Raji (cell line): ENCODE results near the gene NLGN1.

Experiments
- POLR2A ChIP-seq: IDR thresholded peaks from 2 replicates; pipeline ENCODE4 v1.6.1; 2011; ENCODE audit warnings: low read depth, low read length, control low read depth; ENCODE audit not compliant: insufficient read depth

Gene NLGN1

DNA sequence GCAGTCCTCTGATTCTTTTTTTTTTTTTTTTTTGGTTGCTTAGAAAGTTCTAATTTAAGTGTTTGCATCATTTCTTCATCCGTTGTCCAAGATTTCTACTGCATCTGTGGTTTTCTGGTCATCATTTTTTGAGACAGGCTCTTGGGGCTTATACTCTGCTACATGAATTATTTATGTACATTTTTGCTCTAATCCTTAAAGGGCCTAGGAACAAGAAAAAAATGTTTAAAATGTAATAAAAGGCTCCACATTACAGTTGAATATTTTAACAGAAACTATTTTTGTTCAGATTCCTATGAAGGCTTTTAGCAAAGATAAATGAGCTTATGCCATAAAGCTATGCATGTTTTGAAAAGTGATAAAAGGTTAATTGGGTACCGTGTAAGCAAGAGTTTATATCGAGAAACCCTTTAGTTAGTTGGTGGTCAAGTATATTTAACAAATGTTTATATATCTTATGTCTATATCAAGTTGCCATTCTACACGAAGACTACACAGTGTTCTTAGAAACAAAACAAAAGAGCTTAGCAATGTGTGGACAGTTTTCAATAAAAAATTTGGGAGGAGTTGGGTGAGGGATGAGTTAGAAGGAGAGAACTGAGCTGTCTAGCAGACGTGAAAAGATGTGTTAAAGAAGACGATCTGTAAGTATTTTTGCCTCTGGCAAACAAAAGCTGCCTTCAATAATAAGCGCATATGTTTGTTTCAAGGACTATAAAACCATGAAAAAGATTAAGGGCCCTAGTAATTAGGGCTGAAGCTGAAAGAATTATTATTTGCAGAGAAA, 898.0 kb downstream of the NLGN1 start:
- no peak for TF ChIP-seq POLR2A

DNA sequence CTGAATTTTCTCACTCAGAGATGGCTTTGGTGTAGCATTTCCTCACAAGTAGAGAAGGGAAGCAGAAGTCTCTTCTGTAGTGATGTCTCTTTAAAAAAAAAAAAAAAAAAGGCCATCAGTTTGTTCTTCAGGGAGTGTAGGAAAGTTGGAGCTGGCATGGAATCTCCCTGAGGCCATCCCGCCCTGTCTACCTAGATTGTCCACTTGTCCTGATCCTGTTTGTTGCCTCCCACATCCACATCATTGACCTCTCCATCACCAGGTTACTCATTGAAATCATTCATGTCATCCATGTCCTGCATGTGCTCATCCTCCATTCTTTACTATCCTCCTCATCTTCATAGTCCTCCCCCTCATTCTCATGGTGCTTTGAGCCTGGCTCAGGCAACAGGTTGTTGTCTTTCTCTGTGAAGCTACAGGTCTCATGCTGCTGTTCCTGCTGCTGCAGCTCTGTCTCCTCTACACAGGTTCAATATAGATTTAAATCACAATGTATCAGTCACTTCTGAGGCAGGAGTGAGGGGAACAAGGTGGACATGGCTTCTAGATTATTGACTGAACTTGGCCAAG, 905.3 kb downstream of the NLGN1 start:
- TF ChIP-seq POLR2A = no peak

DNA sequence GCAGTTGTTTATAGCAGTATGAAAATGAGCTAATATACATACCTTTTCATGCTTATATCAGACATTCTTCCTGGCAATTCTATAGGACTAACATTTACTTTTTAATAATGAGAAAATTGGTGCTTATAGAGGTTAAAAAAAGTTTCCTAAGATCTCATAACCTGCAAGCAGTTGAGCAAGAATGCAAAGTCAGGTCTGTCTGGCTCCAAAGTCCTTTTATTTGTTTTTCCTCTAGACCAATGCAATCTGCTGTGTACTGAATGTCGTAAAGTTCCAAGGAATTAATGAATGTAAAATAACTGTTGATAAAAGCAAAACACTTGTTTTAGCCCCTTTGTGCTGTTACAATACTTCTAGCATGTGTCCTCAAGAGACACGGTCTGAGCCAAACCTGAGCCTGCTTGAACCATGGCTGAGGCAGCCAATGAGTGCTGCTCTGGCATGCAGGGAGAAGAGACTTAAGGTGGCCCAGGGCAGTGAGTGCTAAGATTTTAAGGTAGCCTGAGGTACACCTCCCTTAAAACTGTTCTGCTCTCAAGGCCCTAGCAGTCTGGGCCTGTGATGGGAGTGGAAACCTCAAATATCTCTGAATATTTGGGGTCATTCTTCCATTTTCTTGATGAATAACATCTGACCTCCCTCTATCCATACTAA, 906.5 kb downstream of the NLGN1 start:
- no peak for TF ChIP-seq POLR2A

DNA sequence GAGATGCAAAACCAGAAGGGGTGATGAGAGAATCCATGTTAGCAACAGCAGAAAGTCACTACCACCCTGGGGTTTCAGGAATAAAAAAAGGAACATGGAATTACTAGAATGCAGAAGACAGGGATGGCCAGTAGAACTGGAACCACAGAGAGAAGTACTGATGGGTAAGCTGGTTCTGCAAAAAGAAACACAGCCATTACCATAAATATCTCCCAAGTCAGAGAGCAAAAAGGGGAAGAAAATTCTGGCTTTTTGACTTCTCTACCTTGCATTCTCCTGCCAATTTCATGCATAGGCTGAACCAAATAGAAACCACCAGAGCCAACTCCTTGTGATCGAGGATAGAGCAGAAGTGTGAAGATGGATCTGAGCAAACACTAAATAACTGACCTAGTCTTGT, 911.2 kb downstream of the NLGN1 start:
- no peak for TF ChIP-seq POLR2A

DNA sequence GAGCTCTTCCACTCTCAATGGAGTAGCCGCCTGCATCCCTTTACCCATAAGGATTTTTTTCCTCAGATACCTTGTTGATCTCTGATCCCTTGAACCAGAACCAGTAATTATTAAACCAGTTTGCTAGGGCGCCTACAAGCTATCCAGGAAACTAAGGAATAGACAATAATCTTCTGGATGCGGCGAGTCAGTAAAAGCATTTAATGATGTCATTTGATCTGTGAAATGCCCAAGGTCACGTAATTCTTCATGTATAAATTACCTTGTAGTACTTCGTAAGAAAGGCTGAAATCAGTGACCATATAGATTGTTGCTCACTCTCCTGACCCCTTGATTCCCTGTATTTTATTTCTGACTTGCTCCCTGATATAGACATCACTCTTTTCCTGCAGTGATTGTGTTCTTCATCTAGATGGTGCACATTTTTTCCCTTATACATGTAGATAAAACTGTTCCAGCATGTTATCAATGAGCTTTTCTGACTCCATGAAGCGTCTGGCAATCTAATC, 913.0 kb downstream of the NLGN1 start:
- TF ChIP-seq POLR2A = no peak

DNA sequence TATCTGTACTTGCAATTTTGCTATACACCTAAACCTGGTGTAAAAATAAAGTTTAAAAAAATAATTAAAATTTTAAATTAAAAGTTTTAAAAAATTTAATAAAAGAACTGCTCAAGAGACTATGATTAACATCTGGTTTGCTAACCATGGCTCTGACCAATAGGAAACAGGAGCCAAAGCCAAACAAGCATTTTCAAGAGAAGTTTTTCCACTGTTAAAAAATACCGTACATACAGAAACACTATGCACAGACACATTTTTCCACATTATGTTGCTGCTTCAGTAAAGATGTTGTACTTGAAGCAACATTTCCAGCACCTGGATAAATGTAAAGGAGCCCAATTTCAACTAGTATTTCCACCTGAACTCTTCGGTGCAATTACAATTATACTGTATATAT, 917.7 kb downstream of the NLGN1 start:
- TF ChIP-seq POLR2A = no peak

DNA sequence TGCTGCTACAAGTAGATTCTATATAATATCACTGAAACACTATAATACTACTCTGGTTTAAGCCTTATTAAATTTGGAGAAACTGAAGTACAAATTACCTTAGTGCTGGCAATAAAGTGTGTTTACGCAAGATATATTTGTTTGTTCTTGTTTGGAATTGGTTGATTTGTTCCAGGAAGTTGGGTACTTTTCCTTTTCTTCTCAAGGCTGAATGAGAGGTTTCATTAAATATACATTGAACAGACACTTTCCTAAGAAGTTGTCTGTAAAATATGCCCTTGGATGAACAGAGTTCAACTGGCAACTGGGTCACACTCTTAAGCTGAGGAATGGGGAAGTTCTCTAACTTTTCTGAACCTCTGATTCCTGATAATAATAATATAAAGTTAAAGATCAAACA, 919.5 kb downstream of the NLGN1 start:
- TF ChIP-seq POLR2A = no peak

DNA sequence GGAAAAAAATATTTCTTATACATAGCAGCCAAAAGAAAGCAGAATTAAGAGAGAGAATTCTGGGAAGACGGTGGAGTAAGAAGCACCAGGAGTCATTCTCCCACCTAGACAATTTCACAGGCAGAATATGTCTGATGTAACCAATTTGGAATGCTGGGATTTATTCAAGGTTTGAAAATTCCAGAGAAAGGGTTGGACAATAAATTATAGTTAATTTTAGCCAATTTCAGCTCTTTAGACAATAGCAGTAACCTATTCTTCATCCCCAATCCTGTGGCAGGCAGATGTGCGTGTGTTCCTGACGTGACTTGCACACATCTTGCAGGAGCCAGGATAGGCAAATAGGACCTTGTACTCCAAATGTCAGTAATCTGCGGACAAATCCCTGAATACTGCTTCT, 920.6 kb downstream of the NLGN1 start:
- no peak for TF ChIP-seq POLR2A

DNA sequence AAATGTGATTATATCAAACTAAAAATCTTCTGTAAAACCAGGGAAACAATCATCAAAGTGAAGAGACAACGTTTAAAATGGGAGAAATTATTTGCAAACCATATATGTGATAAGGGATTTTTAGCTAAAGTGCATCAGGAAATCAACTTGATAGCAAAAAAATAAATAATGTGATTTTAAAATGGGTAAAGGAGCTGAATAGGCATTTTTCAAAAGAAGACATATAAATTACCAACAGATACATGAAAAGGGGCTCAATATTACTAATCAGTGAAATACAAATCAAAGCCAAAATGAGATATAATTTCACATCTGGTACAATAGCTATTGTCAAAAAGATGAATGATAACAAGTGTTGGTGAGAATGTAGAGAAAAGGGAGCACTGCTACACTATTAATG, 924.0 kb downstream of the NLGN1 start:
- no peak for TF ChIP-seq POLR2A

DNA sequence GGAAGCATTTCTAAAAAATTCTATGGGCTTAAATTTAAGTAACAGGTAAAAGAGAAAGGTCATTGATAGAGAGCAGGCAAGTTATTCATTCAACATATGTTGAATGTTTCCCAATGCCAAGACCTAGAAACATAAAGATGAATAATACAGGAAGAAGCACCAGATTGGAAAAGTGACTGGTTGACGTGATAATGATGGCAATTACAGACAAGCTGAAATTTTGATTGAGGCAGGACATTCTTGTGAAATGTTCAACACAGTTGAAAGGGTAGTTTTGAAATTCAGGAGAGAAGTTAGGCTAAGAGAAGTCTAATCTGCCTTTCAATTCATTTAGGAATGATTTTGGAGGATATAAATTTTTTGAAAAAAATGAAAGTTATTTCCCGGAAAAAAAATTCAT, 925.2 kb downstream of the NLGN1 start:
- no peak for TF ChIP-seq POLR2A

DNA sequence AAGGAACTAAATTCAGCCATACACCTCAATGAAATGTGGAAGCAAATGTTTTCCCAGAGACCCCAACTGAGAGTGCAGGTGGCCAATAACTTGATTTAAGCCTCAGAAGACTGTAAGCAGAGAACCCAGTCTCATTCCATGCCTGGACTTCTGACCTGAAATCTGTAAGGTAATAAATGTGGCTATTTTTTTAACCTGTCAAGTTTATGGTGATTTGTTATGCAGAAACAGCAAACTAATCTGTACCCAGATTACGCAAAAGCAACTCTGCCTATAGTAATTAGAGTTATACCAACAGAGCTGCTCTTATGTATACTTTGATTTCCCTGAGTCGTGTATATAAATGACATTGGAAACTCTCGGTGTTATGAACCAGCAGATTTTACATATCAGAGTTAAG, 927.6 kb downstream of the NLGN1 start:
- TF ChIP-seq POLR2A = no peak

DNA sequence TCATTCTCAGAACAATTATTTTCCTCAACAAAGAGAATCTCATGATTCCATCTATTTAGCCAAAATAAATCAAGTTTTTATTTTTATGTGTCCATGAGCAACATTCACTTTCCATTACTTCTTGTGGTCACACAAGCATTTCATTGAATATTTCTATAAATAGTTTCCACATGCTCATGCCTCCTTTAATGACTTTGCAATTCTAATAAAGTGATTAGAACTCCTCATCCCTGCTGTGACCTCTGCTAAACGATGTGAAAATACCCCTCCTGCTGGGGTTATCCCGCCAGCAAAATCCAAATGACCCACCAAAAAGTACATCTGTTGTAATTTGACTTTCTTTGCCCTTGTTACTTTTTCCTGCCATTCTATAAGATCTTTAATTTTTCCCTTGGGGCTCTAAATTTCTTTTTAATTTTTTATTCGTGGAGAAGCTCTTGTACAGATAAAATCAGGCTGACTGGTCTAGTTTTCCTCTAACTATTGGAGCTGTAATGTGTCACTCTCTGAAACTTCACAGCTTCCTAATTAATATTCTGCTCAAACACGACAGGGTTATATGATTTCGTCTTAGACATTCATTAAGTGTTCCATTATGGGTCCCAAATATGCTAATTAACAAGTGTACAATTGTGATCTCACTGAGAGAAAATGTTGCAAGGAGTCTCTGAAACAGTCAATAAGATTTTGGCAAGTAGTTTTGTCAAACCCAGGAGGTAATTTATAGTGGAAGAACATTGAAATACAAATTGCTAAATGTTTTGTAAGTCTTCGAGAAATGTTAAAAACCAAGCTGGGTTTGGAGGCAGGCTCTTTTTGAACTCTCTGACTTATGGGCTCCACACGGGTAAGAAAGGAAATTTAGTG, 928.5 kb downstream of the NLGN1 start:
- no peak for TF ChIP-seq POLR2A

DNA sequence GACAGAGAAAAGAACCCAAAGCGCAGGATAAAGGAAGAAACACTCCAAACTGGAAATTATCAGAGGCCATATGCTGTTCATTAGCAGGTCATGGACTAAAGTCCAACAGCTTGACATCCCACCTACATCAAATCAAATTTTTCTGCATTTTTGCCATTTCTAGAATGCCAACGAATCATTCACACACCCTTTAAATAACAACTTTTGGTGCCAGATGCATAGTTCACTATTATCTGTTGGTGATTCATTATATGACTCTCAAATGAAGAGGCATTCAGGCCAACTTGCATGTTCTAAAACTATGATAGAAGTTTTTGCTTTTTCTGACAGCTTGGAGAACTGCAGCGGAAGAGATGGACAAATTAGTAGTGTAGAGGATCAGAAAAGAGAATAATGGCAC, 931.8 kb downstream of the NLGN1 start:
- no peak for TF ChIP-seq POLR2A

DNA sequence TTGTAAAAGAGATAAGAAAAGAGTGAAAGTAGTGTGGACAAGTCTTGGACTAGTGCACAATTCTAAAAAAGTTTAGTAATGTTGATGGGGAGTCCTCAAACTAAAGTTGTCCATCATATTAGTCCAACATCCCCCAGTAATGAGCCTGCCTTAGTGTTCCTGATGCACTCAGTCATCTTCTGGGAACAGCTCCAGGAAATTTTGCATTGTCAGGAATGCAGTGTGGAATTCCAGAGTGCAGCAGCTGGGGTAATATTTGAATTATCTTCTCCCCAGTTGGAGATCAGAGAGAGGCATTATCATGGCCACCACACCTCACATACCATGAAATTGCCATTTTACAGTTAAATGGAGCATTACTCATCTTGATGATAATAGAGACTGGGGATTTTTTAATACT, 932.8 kb downstream of the NLGN1 start:
- TF ChIP-seq POLR2A = no peak

DNA sequence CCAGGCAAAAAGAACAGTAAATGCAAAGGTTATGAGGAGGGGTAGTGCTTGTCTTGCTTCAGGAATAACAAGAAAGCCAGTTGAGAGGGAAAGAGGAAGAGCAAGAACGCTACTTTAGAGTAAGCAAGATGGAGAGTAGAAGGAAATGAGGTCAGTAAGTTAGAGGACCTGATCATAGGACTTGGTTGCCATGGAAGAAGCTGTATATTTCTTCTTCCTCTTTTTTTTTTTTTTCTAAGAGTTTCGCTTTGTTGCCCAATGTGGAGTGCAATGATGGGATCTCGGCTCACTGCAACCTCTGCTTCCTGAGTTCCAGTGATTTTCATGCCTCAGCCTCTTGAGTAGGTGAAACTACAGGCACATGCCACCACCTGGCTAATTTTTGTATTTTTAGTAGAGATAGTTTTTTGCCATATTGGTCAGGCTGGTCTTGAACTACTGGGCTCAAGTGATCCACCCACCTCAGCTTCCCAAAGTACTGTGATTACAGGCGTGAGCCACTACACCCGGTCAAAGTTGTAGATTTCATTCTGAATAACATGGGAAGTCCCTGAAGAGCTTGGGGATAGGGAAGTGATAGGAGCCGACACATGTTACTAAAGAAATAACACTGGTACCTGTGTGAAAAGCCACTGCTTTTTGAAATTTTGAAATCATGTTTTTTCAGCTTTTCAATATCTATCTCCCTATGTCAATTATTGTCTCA, 933.7 kb downstream of the NLGN1 start:
- TF ChIP-seq POLR2A = no peak
